Measurements from ENCODE around the gene ATOSB. TPM values are rescaled to one million over a fixed set of nuclear protein-coding genes. Genes with fewer than 3 reads are reported as not detected.

ATOSB gene
- polyA plus RNA-seq, 3 donors: 18.5 to 96.8 (median 23.7) TPM

DNA sequence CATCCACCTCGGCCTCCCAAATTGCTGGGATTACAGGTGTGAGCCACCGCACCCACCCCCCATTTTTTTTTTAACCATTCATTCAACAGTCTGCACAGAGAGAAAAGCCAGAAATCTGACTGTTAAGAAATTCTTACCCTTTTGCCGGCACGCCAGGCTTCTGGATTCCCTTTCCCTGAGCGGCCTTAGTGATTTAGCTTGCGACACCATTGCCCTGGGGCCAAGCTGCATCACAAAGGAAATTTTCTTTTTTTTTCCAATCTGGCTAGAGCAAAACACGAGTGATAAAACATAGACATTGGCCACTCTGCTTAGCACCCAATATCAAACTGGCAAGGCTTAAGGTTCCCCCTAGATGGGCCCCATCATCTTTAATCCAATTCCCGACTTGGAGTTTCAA is 21.2 kb upstream of the ATOSB start:
- TF ChIP-seq, protein P1, sequence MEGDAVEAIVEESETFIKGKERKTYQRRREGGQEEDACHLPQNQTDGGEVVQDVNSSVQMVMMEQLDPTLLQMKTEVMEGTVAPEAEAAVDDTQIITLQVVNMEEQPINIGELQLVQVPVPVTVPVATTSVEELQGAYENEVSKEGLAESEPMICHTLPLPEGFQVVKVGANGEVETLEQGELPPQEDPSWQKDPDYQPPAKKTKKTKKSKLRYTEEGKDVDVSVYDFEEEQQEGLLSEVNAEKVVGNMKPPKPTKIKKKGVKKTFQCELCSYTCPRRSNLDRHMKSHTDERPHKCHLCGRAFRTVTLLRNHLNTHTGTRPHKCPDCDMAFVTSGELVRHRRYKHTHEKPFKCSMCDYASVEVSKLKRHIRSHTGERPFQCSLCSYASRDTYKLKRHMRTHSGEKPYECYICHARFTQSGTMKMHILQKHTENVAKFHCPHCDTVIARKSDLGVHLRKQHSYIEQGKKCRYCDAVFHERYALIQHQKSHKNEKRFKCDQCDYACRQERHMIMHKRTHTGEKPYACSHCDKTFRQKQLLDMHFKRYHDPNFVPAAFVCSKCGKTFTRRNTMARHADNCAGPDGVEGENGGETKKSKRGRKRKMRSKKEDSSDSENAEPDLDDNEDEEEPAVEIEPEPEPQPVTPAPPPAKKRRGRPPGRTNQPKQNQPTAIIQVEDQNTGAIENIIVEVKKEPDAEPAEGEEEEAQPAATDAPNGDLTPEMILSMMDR (IDR thresholded peaks at IDR 0.05): no peak
- Histone ChIP-seq H3K4me2 (replicated peaks; ENCODE audit: extremely low read depth, low read length, poor library complexity, severe bottlenecking) (no peak overlapping the region), H4K20me1 (ENCODE audit: insufficient read depth, low read length) (no peaks in the 10 kb centered on the region), H3K36me3 (replicated peaks in 1 of 2; ENCODE audit: control insufficient read depth in 1 of 2, insufficient read depth in 2 of 2, low read length in 2 of 2) (no peaks in the 10 kb centered on the region), H2AFZ (ENCODE audit: insufficient read depth, low read depth, low read length, poor library complexity, severe bottlenecking) (no peak overlapping the region), H3K9ac (ENCODE audit: insufficient read depth, low read length, poor library complexity, severe bottlenecking) (no peak overlapping the region), H3K9me3 (replicated peaks in 1 of 2; ENCODE audit: control insufficient read depth in 1 of 2, insufficient read depth in 1 of 2, low read length in 2 of 2) (peaks cover 12 to 37% of the 10 kb centered on the region in 2 donors), H3K4me3 (replicated peaks in 1 of 3; ENCODE audit: low read depth in 2 of 3, low read length in 3 of 3) (no peak overlapping the region), H3K27ac (ENCODE audit: low read depth in 1 of 2, low read length in 2 of 2) (no peak overlapping the region), H3K27me3 (ENCODE audit: control insufficient read depth in 2 of 2, insufficient read depth in 2 of 2, low read length in 2 of 2) (no peaks in the 10 kb centered on the region), H3K79me2 (ENCODE audit: insufficient read depth, low read length) (no peaks in the 10 kb centered on the region), H3K4me1 (ENCODE audit: control insufficient read depth in 1 of 2, insufficient read depth in 2 of 2, low read length in 2 of 2) (no peaks in the 10 kb centered on the region)
- intact Hi-C loops (cut with micrococcal nuclease): no loop called here
- Mint-ChIP-seq H3K27ac (no peak overlapping the region), H3K27me3 (ENCODE audit: low read depth in 3 of 3) (peaks cover 0 to 6% (median 4%) of the 10 kb centered on the region in 3 donors), H3K9me3 (peaks cover 8 to 43% (median 34%) of the 10 kb centered on the region in 7 donors), H3K4me3 (no peak overlapping the region), H3K36me3 (no peaks in the 10 kb centered on the region), H3K4me1 (no peaks in the 10 kb centered on the region)
- DNase-seq: no peak
- 97% methylated on average over 7 of the region's 8 CpGs for WGBS (ENCODE audit: insufficient coverage)

DNA sequence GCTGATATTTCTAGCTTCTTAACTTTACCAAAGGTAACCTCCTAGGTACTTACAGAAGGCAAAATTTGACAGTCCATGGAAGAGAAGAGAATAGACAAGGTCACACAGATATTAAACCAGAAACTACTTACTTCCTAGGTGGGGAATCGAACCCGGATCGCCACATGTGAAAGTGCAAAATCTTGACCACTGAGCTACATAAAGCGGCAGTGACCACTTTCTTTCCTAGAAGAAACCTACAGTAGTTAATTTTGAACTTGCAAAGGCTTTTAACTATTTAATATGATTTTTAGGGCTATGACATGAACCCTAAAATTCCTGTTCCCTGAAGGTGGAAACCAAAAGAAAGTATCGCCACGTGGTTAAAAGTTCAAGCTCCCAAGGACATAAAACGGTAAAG is 20.3 kb upstream of the ATOSB start:
- H3K4me2 ChIP-seq (replicated peaks; ENCODE audit: extremely low read depth, low read length, poor library complexity, severe bottlenecking): no peak overlapping the region
- no peaks in the 10 kb centered on the region for H3K4me1 ChIP-seq (ENCODE audit: control insufficient read depth in 1 of 2, insufficient read depth in 2 of 2, low read length in 2 of 2)
- no peak overlapping the region for H3K27ac ChIP-seq (ENCODE audit: low read depth in 1 of 2, low read length in 2 of 2)
- Mint-ChIP-seq H3K9me3 (peaks cover 2 to 36% (median 26%) of the 10 kb centered on the region in 7 donors), H3K4me1 (no peaks in the 10 kb centered on the region), H3K27me3 (ENCODE audit: low read depth in 3 of 3) (peaks cover 0 to 6% (median 4%) of the 10 kb centered on the region in 3 donors), H3K4me3 (no peak overlapping the region), H3K27ac (no peak overlapping the region), H3K36me3 (no peaks in the 10 kb centered on the region)
- no peaks in the 10 kb centered on the region for H3K79me2 ChIP-seq (ENCODE audit: insufficient read depth, low read length)
- H3K36me3 ChIP-seq (replicated peaks in 1 of 2; ENCODE audit: control insufficient read depth in 1 of 2, insufficient read depth in 2 of 2, low read length in 2 of 2): no peaks in the 10 kb centered on the region
- H3K4me3 ChIP-seq (replicated peaks in 1 of 3; ENCODE audit: low read depth in 2 of 3, low read length in 3 of 3): no peak overlapping the region
- intact Hi-C loops (cut with micrococcal nuclease): no loop called here
- no peak overlapping the region for H3K9ac ChIP-seq (ENCODE audit: insufficient read depth, low read length, poor library complexity, severe bottlenecking)
- no peaks in the 10 kb centered on the region for H3K27me3 ChIP-seq (ENCODE audit: control insufficient read depth in 2 of 2, insufficient read depth in 2 of 2, low read length in 2 of 2)
- no peak for DNase-seq
- no peak overlapping the region for H2AFZ ChIP-seq (ENCODE audit: insufficient read depth, low read depth, low read length, poor library complexity, severe bottlenecking)
- TF ChIP-seq, protein P1 (IDR thresholded peaks at IDR 0.05): no peak
- no peaks in the 10 kb centered on the region for H4K20me1 ChIP-seq (ENCODE audit: insufficient read depth, low read length)
- H3K9me3 ChIP-seq (replicated peaks in 1 of 2; ENCODE audit: control insufficient read depth in 1 of 2, insufficient read depth in 1 of 2, low read length in 2 of 2): peaks cover 3 to 31% of the 10 kb centered on the region in 2 donors
- 88% methylated on average over 3 of the region's 7 CpGs for WGBS (ENCODE audit: insufficient coverage)

All from CD14-positive monocyte (primary cell).